Panc1 (cell line): ENCODE measurements around the gene STK32C.

Source experiments
- POLR2AphosphoS5 ChIP-seq: IDR thresholded peaks from 2 replicates; pipeline ENCODE4 v1.6.1; 2012; ENCODE audit warnings: mild to moderate bottlenecking, low read depth, low read length, moderate library complexity
- TF ChIP-seq, protein P1 (sequence below): fragments of 450-650 bp; IDR thresholded peaks from 2 replicates; pipeline ENCODE4 v1.5.1; 2017; ENCODE audit warnings: mild to moderate bottlenecking

DNA sequence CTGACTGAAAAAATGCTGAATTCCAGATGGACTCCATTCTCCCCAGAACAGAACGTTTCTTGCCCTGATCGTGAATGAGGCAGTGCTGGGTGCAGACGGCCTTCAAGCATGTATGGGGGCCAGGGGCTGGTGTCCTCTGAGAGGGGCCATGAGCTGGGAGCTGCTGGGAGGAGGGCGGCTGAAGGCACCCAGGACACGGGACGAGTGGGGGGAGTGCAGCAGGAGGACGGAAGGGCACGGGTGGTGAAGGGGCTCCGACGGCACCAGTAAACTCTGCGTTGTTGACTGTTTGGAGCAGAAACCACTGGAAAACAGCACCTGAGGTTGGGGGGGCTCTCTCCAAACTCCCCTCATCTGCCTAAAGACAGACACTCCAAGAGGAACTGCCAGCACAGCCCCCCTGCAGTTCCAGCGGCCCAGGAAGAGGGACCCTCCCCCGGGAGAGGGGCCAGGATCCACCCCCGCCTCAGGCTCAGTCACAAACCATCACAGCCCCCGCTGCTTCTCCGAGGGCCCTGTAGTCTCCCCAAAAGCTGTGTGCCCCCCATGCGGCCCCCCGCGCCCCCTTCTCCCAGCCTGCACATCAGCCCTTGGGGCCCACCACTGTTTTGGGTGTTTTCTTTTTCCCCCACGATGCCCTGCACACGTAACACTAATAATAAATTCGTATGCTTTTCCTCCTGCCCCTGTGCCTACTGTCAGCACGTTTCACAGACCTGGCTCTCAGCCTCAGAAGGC lies 65.5 kb downstream of the STK32C start:
- TF ChIP-seq, protein P1, sequence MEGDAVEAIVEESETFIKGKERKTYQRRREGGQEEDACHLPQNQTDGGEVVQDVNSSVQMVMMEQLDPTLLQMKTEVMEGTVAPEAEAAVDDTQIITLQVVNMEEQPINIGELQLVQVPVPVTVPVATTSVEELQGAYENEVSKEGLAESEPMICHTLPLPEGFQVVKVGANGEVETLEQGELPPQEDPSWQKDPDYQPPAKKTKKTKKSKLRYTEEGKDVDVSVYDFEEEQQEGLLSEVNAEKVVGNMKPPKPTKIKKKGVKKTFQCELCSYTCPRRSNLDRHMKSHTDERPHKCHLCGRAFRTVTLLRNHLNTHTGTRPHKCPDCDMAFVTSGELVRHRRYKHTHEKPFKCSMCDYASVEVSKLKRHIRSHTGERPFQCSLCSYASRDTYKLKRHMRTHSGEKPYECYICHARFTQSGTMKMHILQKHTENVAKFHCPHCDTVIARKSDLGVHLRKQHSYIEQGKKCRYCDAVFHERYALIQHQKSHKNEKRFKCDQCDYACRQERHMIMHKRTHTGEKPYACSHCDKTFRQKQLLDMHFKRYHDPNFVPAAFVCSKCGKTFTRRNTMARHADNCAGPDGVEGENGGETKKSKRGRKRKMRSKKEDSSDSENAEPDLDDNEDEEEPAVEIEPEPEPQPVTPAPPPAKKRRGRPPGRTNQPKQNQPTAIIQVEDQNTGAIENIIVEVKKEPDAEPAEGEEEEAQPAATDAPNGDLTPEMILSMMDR, result no peak
- TF ChIP-seq POLR2AphosphoS5, result no peak
